Measurements from ENCODE around the gene VAMP2. TPM values are rescaled to one million over a fixed set of nuclear protein-coding genes. Genes with fewer than 3 reads are reported as not detected.

Gene VAMP2
- total RNA-seq, 1 experiment from 2014 or later = 35.1 TPM

- Histone ChIP-seq H2AFZ (peak overlapping the region; percentile 93), H3K27ac (no peak overlapping the region), H3K9me3 (ENCODE audit: insufficient read depth, low read depth) (no peaks in the 10 kb centered on the region), H3K9me2 (ENCODE audit: insufficient read depth) (no peaks in the 10 kb centered on the region), H3K4me1 (replicated peaks; ENCODE audit: insufficient read depth) (0 out of 2 replicates have a peak, but pooled peaks cover 7% of the 10 kb centered on the region), H3K4me2 (peak overlapping the region; percentile 97), H3K27me3 (ENCODE audit: insufficient read depth, low read depth) (no peaks in the 10 kb centered on the region), H3K4me3 (peak overlapping the region; percentile 67), H3K79me2 (ENCODE audit: low read depth) (no peaks in the 10 kb centered on the region), H4K20me1 (ENCODE audit: insufficient read depth) (no peaks in the 10 kb centered on the region), H3F3A (ENCODE audit: insufficient read depth, low read depth) (peaks cover 20% of the 10 kb centered on the region), H3K36me3 (ENCODE audit: low read depth) (no peaks in the 10 kb centered on the region)
- TF ChIP-seq CTCF (conservative IDR thresholded peaks at IDR 0.05) (no peak), EZH2 (IDR thresholded peaks at IDR 0.05; ENCODE audit: low read depth) (no peak)
- ChIA-PET CTCF (interaction anchor here (0.6 kb wide), 1 partner anchor 447 kb away, joined by 4 read pairs; no protein-coding TSS in a partner anchor), POLR2A (ENCODE audit: unreplicated experiment) (interaction anchor here (0.6 kb wide), 4 partner anchors 19 to 117 kb away, joined by 3 to 6 read pairs (median 5); partner anchors contain the start of gene AURKB)
- intact Hi-C loops (cut with micrococcal nuclease; ENCODE audit: unreplicated experiment) = no loop called here
- BruUV-seq (replicated peaks) = no TSS peak
- DNase-seq = no peak
These were observed 14.4 kb upstream of the VAMP2 start for GRCh38 chr17:8176998-8177731.

GRCh38 chr17:8176197-8176940, 13.6 kb upstream of the VAMP2 start, which contains the start of gene TMEM107:
TMEM107 (minus strand) TSS chr17:8176380; CDS start chr17:8176286, 94 bp downstream.
- no peak for TF ChIP-seq EZH2 (IDR thresholded peaks at IDR 0.05; ENCODE audit: low read depth)
- no peak for TF ChIP-seq CTCF (conservative IDR thresholded peaks at IDR 0.05)
- Histone ChIP-seq H3K9me3 (ENCODE audit: insufficient read depth, low read depth) (no peaks in the 10 kb centered on the region), H3K27ac (no peak within 1 kb of the TSS), H3K4me2 (peak within 1 kb of the TSS; percentile 97), H3K79me2 (ENCODE audit: low read depth) (no peaks in the 10 kb centered on the region), H3K27me3 (ENCODE audit: insufficient read depth, low read depth) (no peaks in the 10 kb centered on the region), H3K4me1 (replicated peaks; ENCODE audit: insufficient read depth) (0 out of 2 replicates have a peak, but pooled peaks cover 7% of the 10 kb centered on the region), H3F3A (ENCODE audit: insufficient read depth, low read depth) (peaks cover 20% of the 10 kb centered on the region), H4K20me1 (ENCODE audit: insufficient read depth) (no peaks in the 10 kb centered on the region), H3K9me2 (ENCODE audit: insufficient read depth) (no peaks in the 10 kb centered on the region), H3K36me3 (ENCODE audit: low read depth) (no peaks in the 10 kb centered on the region), H2AFZ (peak within 1 kb of the TSS; percentile 93), H3K4me3 (peak within 1 kb of the TSS; percentile 67)
- BruUV-seq (replicated peaks) = TSS peak; percentile 84
- ChIA-PET CTCF (no interaction called here), POLR2A (ENCODE audit: unreplicated experiment) (interaction anchor here (0.6 kb wide), 3 partner anchors 34 to 116 kb away, joined by 3 to 6 read pairs (median 5); partner anchors contain the start of gene AURKB)
- intact Hi-C loops (cut with micrococcal nuclease; ENCODE audit: unreplicated experiment) = no loop called here
- DNase-seq = peak; percentile 63 to 90

- Histone ChIP-seq H3K4me1 (replicated peaks; ENCODE audit: insufficient read depth) (0 out of 2 replicates have a peak, but pooled peaks cover 7% of the 10 kb centered on the region), H4K20me1 (ENCODE audit: insufficient read depth) (no peaks in the 10 kb centered on the region), H2AFZ (peak overlapping the region; percentile 93), H3K27ac (no peak overlapping the region), H3K4me3 (peak overlapping the region; percentile 67), H3K79me2 (ENCODE audit: low read depth) (no peaks in the 10 kb centered on the region), H3F3A (ENCODE audit: insufficient read depth, low read depth) (peaks cover 20% of the 10 kb centered on the region), H3K27me3 (ENCODE audit: insufficient read depth, low read depth) (no peaks in the 10 kb centered on the region), H3K4me2 (peak overlapping the region; percentile 97), H3K36me3 (ENCODE audit: low read depth) (no peaks in the 10 kb centered on the region), H3K9me3 (ENCODE audit: insufficient read depth, low read depth) (no peaks in the 10 kb centered on the region), H3K9me2 (ENCODE audit: insufficient read depth) (no peaks in the 10 kb centered on the region)
- TF ChIP-seq CTCF (conservative IDR thresholded peaks at IDR 0.05) = no peak
- TF ChIP-seq EZH2 (IDR thresholded peaks at IDR 0.05; ENCODE audit: low read depth) = no peak
- intact Hi-C loops (cut with micrococcal nuclease; ENCODE audit: unreplicated experiment) = no loop called here
- no TSS peak for BruUV-seq (replicated peaks)
- no peak for DNase-seq
- POLR2A ChIA-PET (ENCODE audit: unreplicated experiment) = no interaction called here
- CTCF ChIA-PET = no interaction called here
These were observed 13.0 kb upstream of the VAMP2 start for GRCh38 chr17:8175795-8176196.

All from PC-9 (cell line).